HepG2 (cell line): ENCODE results near the gene ANLN. TPM values are rescaled to one million over a fixed set of nuclear protein-coding genes. Genes with fewer than 3 reads are reported as not detected.

Source experiments
- BCL6 ChIP-seq: IDR thresholded peaks from 2 replicates; pipeline ENCODE4 v1.6.1; 2016; ENCODE audit warnings: missing genetic modification reagents, missing compliant biosample characterization
- CCDC6 ChIP-seq: sonication (generic); formaldehyde crosslinking; IDR thresholded peaks from 2 replicates; pipeline ENCODE4 v1.8.1; 2022; ENCODE audit warnings: mild to moderate bottlenecking, missing genetic modification reagents, moderate library complexity
- CSRNP1 ChIP-seq: sonication (generic); formaldehyde crosslinking; IDR thresholded peaks from 2 replicates; pipeline ENCODE4 v1.8.1; 2023; ENCODE audit warnings: mild to moderate bottlenecking, missing genetic modification reagents
- ZBTB7A ChIP-seq: sonication (generic); formaldehyde crosslinking; IDR thresholded peaks from 2 replicates; pipeline ENCODE4 v1.8.0; 2022; ENCODE audit warnings: mild to moderate bottlenecking, missing genetic modification reagents
- ZNF367 ChIP-seq: sonication (generic); formaldehyde crosslinking; IDR thresholded peaks from 2 replicates; pipeline ENCODE4 v1.4.0; 2020; ENCODE audit warnings: missing genetic modification reagents, borderline replicate concordance
- ZNF460 ChIP-seq: sonication (generic); formaldehyde crosslinking; IDR thresholded peaks from 2 replicates; pipeline ENCODE4 v1.5.1; 2020; ENCODE audit warnings: missing genetic modification reagents, mild to moderate bottlenecking, borderline replicate concordance
- ZNF496 ChIP-seq: sonication (generic); formaldehyde crosslinking; IDR thresholded peaks from 2 replicates; pipeline ENCODE4 v1.8.1; 2023; ENCODE audit warnings: mild to moderate bottlenecking, moderate library complexity, missing genetic modification reagents; ENCODE audit not compliant: insufficient replicate concordance
- ZNF674 ChIP-seq: sonication (generic); formaldehyde crosslinking; IDR thresholded peaks from 2 replicates; pipeline ENCODE4 v1.5.0; 2020; ENCODE audit warnings: low read depth, mild to moderate bottlenecking, missing genetic modification reagents
- ZNF678 ChIP-seq: sonication (generic); formaldehyde crosslinking; IDR thresholded peaks from 2 replicates; pipeline ENCODE4 v1.4.0; 2020; ENCODE audit warnings: mild to moderate bottlenecking, missing genetic modification reagents
- ZXDC ChIP-seq: sonication (generic); formaldehyde crosslinking; IDR thresholded peaks from 2 replicates; pipeline ENCODE4 v1.5.0; 2020; ENCODE audit warnings: mild to moderate bottlenecking, missing genetic modification reagents
- polyA plus RNA-seq, 8 experiments: library from polyadenylated mRNA; depleted of rRNA in 3 of 8; stranded (reverse) in 7 of 8; unstranded in 1 of 8; fragments of >200 nt; fragmentation: Illumina TruSeq in 4 of 8; extraction: Trizol in 4 of 8; gene quantifications; 2 replicates each; pipeline versions ENCODE4 v1.2.1 to v1.2.3, GENCODE V29; 2011 to 2016; ENCODE audit warnings: low read depth in 4 of 8, missing spikeins in 1 of 8, mixed read lengths in 1 of 8; ENCODE audit not compliant: insufficient read depth in 1 of 8
- total RNA-seq, 5 experiments: library from RNA; depleted of rRNA; stranded (reverse); fragments of >200 nt; fragmentation: Illumina TruSeq; extraction: Trizol; gene quantifications; 2 replicates each; pipeline ENCODE4 v1.2.3, GENCODE V29; 2016; ENCODE audit warnings: low read depth in 1 of 5
- TF ChIP-seq, protein P1 (sequence below): sonication (generic); formaldehyde crosslinking; IDR thresholded peaks from 2 replicates; pipeline ENCODE4 v1.4.0; 2020; ENCODE audit warnings: missing genetic modification reagents
- TF ChIP-seq, protein P2 (sequence below): sonication (generic); formaldehyde crosslinking; IDR thresholded peaks from 2 replicates; pipeline ENCODE4 v1.4.0; 2020; ENCODE audit warnings: missing genetic modification reagents
- TF ChIP-seq, protein P3 (sequence below): sonication (generic); formaldehyde crosslinking; IDR thresholded peaks from 2 replicates; pipeline ENCODE4 v1.8.0; 2023; ENCODE audit warnings: mild to moderate bottlenecking, missing genetic modification reagents

ANLN gene
- total and polyA plus RNA-seq, 2 of the 13 experiments (the other 11 are each of a cell fraction or from before 2014, with no cell fraction given), result 20.0 to 72.0 TPM

DNA sequence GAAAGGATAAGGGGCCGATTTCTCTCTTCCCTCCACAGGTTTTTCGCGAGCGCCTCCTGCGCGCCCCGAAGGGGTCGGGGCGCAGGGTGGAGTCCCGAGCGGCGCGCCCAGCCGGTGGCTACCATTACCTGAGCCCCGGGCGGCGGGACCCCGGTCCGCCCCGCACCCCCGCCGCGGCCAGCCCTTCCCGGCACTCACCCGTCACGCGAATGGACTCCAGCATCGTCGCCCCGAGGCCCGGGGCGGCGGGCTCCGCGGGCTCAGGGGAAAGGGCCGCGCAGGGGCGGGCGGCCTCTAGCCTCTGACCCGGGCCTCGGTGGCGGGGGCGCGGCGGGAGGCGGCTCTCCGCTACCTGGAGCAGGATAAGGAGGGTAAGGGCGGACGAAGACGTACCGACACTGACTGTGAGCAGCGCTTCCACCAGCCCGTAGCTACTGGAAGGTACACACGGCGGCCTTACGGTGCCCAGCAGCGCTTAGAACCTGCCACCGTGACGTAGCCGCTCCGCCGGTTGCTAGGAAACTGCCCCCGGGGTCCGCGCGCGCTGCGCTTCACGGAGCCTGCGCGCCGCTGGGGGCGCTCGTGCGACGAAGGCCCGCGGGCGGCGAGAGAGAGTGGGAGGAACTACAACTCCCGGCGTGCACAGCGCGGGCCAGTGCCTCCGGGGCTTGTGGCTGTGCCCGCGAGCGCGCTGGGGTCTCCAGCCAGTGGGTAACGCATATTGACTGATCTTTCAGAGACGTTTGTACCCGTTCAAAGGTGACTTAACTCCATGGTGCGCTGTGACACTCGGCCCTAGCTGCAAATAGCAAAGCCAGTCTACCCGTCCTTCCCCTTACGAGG is 22.7 kb upstream of the ANLN start (continued):
- TF ChIP-seq, protein P1, sequence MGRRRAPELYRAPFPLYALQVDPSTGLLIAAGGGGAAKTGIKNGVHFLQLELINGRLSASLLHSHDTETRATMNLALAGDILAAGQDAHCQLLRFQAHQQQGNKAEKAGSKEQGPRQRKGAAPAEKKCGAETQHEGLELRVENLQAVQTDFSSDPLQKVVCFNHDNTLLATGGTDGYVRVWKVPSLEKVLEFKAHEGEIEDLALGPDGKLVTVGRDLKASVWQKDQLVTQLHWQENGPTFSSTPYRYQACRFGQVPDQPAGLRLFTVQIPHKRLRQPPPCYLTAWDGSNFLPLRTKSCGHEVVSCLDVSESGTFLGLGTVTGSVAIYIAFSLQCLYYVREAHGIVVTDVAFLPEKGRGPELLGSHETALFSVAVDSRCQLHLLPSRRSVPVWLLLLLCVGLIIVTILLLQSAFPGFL (CRISPR knock-in tag), result no peak
- TF ChIP-seq CCDC6 (CRISPR knock-in tag) (no peak), BCL6 (CRISPR knock-in tag) (0 out of 2 replicates have a peak, but pooled peaks have one; percentile 15), ZNF367 (CRISPR knock-in tag) (no peak), ZXDC (CRISPR knock-in tag) (no peak), ZNF674 (CRISPR knock-in tag) (no peak), ZNF496 (CRISPR knock-in tag) (no peak), ZBTB7A (peak; percentile 91), ZNF678 (CRISPR knock-in tag) (0 out of 2 replicates have a peak, but pooled peaks have one; percentile 38), ZNF460 (CRISPR knock-in tag) (no peak; the same call in 1 of the 2 replicates), CSRNP1 (peak; percentile 65)
- TF ChIP-seq, protein P2, sequence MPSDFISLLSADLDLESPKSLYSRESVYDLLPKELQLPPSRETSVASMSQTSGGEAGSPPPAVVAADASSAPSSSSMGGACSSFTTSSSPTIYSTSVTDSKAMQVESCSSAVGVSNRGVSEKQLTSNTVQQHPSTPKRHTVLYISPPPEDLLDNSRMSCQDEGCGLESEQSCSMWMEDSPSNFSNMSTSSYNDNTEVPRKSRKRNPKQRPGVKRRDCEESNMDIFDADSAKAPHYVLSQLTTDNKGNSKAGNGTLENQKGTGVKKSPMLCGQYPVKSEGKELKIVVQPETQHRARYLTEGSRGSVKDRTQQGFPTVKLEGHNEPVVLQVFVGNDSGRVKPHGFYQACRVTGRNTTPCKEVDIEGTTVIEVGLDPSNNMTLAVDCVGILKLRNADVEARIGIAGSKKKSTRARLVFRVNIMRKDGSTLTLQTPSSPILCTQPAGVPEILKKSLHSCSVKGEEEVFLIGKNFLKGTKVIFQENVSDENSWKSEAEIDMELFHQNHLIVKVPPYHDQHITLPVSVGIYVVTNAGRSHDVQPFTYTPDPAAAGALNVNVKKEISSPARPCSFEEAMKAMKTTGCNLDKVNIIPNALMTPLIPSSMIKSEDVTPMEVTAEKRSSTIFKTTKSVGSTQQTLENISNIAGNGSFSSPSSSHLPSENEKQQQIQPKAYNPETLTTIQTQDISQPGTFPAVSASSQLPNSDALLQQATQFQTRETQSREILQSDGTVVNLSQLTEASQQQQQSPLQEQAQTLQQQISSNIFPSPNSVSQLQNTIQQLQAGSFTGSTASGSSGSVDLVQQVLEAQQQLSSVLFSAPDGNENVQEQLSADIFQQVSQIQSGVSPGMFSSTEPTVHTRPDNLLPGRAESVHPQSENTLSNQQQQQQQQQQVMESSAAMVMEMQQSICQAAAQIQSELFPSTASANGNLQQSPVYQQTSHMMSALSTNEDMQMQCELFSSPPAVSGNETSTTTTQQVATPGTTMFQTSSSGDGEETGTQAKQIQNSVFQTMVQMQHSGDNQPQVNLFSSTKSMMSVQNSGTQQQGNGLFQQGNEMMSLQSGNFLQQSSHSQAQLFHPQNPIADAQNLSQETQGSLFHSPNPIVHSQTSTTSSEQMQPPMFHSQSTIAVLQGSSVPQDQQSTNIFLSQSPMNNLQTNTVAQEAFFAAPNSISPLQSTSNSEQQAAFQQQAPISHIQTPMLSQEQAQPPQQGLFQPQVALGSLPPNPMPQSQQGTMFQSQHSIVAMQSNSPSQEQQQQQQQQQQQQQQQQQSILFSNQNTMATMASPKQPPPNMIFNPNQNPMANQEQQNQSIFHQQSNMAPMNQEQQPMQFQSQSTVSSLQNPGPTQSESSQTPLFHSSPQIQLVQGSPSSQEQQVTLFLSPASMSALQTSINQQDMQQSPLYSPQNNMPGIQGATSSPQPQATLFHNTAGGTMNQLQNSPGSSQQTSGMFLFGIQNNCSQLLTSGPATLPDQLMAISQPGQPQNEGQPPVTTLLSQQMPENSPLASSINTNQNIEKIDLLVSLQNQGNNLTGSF (CRISPR knock-in tag), result no peak
- TF ChIP-seq, protein P3, sequence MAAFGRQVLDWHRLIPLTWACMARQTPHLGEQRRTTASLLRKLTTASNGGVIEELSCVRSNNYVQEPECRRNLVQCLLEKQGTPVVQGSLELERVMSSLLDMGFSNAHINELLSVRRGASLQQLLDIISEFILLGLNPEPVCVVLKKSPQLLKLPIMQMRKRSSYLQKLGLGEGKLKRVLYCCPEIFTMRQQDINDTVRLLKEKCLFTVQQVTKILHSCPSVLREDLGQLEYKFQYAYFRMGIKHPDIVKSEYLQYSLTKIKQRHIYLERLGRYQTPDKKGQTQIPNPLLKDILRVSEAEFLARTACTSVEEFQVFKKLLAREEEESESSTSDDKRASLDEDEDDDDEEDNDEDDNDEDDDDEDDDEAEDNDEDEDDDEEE (CRISPR knock-in tag), result peak; percentile 42; the same call in 1 of the 2 replicates
